ENCODE measurements around the gene LRRFIP2.

LRRFIP2 gene

DNA sequence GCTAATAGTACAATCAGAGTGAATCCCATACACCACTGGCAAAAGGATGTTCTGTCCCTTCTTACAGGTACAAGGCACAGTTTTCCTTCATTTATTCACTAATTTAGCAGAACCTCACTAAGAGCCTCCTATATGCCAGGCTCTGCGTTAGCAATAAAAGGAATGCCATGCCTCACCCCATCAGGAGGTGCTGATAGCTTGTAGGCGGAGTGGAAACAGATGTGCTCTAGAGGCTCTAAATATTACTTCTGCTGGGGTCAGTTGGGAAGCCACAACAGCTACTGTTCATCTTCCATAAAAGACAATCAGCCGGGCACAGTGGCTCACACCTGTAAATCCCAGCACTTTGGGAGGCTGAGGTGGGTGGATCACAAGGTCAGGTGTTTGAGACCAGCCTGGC, 156.7 kb downstream of the LRRFIP2 start:
- no peak for DNase-seq

DNA sequence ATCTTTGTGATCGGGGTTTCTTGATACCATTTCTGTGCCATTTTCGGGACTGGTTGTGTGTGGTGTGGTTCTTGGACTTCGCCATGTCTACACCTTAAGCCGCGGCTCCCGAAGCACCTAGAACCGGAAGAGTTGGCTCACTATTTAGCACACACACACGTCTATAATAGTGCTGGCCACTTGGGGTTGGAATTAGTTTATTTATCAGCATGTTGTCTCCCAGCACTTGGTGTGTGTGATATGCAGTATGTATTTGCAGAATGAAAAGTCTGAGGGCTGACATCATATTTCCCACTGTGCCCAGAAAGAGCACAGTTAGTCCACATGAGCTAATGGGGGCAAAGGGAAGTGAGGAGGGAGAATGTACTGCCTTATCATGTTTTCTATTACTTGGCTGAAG, 157.5 kb downstream of the LRRFIP2 start:
- no peak for DNase-seq

DNA sequence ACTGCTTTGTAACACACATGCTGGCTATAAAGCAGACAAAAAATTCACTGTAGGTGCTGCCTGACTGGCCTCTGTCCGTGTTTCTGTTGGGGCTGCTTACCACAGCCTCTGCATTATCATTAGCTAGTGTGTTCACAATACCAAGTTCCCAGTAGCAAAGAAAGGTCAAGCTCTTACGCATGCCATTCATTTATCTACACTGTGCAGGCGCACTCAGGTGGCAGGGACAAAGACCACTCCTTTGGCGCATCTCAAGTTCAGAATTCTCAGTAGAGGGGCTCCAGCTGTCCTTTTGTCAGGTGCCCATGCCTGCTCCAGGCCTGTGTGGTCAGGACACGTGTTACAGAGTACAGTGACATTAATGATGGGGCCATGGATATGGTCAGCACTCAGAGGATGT, 158.7 kb downstream of the LRRFIP2 start:
- no peak for DNase-seq

DNA sequence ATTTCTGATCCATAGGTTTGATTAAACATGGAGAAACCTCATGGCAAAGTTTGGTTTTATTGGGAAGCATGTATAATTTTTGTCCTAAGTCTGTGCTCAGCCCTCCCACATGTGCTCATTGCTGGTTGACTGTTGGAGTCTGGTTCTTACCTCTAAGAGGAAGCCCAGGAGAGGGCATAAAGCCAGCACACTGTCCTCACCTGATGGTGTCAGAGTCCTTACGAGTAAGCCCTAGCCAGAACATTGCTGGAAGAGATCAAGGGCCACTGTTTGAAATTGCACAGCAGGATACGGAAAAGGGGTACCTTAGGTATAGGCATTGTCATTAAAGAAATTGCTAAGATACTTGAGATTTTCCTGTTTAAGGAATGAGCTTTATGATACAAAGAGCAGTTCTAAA, 159.8 kb downstream of the LRRFIP2 start:
- DNase-seq, result no peak

Measured in DMS 273 treated with DMSO at 0.1 percent for 48 hours (cell line).